ENCODE measurements around the gene TMEM140. TPM values are rescaled to one million over a fixed set of nuclear protein-coding genes. Genes with fewer than 3 reads are reported as not detected.

The TMEM140 gene
- total RNA-seq, 2 donors from 2014 or later, result 8.3 to 13.6 TPM

DNA sequence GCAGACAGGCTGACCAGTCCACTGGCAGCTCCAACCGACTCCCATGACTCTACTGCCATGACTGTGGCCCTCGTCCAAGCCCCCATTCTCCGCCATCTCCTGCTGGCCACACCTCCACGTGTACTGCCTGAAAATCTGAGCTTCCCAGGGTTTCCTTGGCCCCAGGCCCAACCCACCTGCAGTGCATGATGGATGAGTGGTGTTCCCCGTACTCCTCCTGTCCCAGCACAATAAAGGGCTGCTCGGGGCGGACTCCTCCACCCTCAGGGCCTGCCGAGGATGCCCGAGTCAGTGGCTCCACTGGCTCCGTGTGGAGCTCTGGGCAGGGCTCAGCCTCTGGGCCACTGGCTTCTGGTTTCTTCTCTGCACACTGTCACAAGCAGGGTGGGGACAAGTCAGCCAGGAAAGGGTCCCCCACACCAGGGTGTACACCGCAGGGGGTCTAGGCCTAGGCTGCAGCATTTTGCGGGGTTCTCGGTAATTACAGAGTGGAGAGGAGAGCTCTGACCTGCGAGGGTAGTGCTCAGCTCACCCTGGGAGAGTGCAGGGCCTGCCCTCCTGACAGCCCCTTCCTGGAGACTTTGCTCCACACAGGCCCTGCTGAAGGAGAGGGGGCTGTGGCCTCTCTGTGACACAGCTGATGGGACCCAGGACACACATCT is 48.2 kb downstream of the TMEM140 start:
- no peaks in the 10 kb centered on the region for H3K9me3 Mint-ChIP-seq
- ATAC-seq, result no peak
- peak in 1 of 2 donors; percentile 37 for DNase-seq (ENCODE audit: low spot score in 2 of 2)
- H3K36me3 Mint-ChIP-seq, result peaks cover 14 to 15% of the 10 kb centered on the region in 2 donors
- peak overlapping the region in 1 of 2 donors; percentile 36 for H3K27ac Mint-ChIP-seq

DNA sequence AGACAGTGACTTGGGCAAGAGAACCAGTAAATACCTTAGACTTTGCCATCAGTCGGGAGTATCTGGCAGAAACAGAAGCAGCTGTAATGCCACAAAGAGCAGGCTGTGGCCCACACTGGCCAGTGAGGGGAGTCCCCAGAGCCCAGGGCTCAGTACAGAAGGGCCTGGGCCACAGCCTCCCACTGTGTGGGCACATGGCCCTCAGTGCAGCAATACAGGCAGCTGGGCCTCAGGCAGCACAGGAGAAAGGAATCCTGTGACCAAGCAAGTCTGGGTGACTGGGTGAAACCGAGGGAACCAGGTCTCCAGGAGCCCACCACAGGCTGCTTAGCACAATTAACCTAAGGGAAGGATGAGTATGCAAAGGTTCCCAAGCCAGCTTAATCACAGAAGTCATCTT is 49.5 kb downstream of the TMEM140 start:
- peak in 1 of 2 donors; percentile 48 for ATAC-seq
- Mint-ChIP-seq H3K27ac (peak overlapping the region; percentile 35 to 36), H3K9me3 (no peaks in the 10 kb centered on the region), H3K36me3 (peaks cover 14 to 15% of the 10 kb centered on the region in 2 donors)
- DNase-seq (ENCODE audit: low spot score in 2 of 2), result peak in 1 of 2 donors; percentile 38

DNA sequence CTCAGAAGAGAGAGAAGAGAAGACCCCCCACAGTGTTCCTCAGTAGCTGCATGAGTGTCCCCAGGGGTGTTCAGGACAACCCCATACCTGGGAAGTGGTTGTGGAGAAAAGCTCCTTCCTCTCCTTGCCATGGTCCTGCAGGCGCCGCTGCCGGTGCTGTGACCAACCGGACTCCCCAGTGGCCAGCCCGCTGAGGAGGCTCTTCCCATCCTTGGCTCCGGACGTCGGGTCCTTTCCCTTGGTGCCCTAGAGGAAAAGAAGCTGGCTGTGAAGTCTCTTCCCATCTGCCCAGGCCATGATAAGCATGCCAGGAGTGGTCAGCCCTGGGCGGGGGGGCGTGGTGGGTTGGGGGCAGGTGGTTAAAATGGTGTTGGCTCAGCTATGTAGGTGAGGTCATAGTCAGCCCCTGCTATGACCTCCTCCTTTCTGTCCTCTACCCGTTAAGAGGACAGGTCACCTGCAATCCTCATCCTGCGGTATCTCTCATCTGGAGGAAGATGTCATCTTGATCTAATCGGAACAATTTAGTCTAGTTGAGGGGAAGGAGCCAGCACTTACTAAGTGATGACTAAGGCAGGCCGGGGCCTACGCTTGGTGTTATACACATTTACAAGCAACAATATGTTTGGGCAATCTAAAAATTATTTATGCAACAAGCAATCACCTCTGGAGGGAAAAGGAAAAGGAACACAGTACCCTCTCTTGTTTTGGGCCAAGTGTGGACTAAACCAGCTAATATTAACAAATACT is 50.2 kb downstream of the TMEM140 start:
- Mint-ChIP-seq H3K36me3 (peaks cover 9 to 15% of the 10 kb centered on the region in 2 donors), H3K9me3 (no peaks in the 10 kb centered on the region), H3K27ac (no peak overlapping the region)
- DNase-seq (ENCODE audit: low spot score in 2 of 2), result peak in 1 of 2 donors; percentile 35
- peak in 1 of 2 donors; percentile 20 for ATAC-seq

DNA sequence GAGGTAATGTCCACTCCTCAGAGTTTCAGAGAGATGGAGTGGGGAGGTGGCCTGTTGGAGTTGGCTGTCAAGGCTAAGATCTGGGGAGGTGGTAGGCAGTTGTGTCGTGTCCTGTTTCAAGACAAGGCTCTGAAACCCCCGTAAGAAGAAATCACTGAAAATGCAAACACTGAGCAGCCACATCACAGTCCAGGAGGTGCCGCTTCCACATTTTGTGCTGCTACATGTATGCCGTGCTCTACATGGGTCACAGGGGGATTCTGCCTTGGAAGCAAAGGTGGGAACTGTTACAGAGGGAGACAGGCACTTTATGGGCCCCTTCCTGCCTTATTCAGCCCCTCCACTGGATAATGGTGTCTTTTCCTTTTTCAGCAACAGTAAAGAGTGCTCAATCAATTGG is 51.6 kb downstream of the TMEM140 start:
- ATAC-seq (no peak), DNase-seq (ENCODE audit: low spot score in 2 of 2) (no peak)
- Mint-ChIP-seq H3K27ac (no peak overlapping the region), H3K36me3 (peaks cover 14 to 21% of the 10 kb centered on the region in 2 donors), H3K9me3 (no peaks in the 10 kb centered on the region)

DNA sequence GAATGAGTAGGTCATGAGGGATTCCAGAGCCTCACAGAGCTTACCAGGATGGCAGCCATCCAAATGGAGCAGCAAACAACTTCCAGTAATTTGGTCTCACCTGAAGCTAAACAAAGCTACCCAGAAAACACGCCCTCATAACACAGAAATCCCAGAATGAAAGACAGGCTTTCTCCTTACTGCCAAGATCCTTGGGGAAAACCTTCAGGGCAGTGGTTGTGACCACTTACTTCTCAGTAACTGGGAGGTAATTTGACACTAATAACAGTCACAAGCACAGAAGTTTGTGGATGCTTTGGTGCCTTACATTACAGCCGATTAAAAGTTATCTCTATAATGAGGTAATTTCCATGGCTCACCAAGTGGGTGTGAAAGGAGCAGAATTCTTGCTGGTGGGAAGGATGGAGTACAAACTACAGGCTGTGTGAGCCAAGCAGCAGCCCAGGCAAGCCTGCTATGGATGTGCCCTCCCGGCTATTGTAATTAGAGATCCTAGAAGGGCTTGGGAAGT is 53.0 kb downstream of the TMEM140 start:
- Mint-ChIP-seq H3K27ac (no peak overlapping the region), H3K36me3 (peaks cover 15 to 26% of the 10 kb centered on the region in 2 donors), H3K9me3 (no peaks in the 10 kb centered on the region)
- no peak for ATAC-seq
- no peak for DNase-seq (ENCODE audit: low spot score in 2 of 2)

DNA sequence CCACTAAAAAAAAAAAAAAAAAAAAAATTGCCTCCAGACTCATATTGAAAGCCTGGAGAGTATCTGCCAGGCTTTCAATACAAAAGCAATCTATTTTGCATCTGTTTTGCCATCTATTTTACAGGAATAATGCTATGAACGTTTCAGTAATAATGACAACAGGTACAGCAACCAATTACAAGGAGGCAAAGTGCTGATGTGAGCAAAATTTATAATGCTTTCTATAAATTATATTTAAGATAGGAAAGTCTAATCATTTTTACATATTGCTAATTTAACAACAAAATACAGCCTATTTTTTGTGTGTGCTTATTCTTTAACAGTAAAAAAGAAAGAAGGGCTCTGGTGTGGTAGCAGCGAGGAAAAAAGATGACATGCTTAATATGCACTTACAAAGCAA is 53.5 kb downstream of the TMEM140 start:
- Mint-ChIP-seq H3K9me3 (no peaks in the 10 kb centered on the region), H3K27ac (no peak overlapping the region), H3K36me3 (peaks cover 20 to 22% of the 10 kb centered on the region in 2 donors)
- ATAC-seq (no peak), DNase-seq (ENCODE audit: low spot score in 2 of 2) (no peak)

DNA sequence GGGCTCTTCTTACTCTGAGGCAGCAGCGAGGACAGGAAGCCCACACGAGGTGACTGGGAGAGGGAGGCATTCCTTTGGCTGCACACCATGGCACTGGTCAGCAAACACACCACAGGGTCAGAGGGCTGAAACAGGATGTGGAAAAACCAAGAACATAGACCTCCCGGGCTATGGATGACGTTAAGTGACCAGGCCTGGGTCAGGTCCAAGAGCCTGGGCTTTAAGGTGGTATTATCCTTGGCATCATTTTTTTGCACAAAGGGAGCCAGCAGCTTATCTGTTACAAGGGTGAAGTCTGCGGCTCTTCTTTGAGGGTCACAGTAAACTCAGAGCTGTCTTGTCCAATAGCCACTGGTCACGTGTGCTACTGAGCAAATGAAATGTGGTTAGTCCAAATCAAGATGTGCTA is 56.5 kb downstream of the TMEM140 start:
- no peaks in the 10 kb centered on the region for H3K9me3 Mint-ChIP-seq
- H3K27ac Mint-ChIP-seq, result peak overlapping the region in 1 of 2 donors; percentile 12
- peaks cover 17 to 25% of the 10 kb centered on the region in 2 donors for H3K36me3 Mint-ChIP-seq
- DNase-seq (ENCODE audit: low spot score in 2 of 2) (no peak), ATAC-seq (no peak)

DNA sequence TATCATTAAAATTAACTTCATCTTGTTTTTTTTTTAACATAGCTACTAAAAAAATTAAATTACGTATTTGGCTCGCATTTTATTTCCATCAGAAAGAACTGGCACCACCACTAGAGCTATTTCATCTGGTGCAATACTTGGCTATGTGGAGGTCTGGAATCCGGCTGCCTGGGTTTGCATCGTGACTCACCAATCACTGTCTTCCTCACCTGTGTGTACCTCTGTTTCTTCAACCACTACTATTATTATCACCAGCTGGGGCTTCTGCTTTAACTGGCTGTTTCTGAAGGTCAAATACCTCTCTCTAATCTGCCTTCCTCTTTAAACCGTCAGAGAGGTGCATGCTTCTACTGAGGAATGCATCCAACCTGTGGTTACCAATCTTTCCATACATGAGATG is 57.0 kb downstream of the TMEM140 start:
- DNase-seq (ENCODE audit: low spot score in 2 of 2) (no peak), ATAC-seq (no peak)
- no peaks in the 10 kb centered on the region for H3K9me3 Mint-ChIP-seq
- H3K36me3 Mint-ChIP-seq, result peaks cover 15 to 25% of the 10 kb centered on the region in 2 donors
- H3K27ac Mint-ChIP-seq, result no peak overlapping the region

DNA sequence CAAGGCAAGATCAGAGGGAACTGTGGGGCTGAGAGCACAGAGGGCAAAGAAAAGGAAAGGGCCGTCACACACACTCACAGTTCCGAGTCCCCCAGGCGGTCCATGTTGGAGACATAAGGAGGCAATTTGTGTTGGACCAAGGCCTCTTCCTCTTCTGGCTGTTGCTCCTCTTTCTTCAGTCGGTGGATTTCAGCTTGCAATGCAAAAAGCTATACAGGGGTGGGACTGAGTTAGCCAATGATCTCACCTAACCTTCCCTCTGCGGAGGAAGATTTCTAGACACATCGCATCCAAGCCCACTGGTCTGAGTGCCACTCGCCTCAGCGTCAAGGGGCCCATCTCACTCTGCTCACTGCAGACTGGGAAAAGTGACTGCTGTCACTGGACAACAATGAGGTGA is 58.0 kb downstream of the TMEM140 start:
- Mint-ChIP-seq H3K27ac (no peak overlapping the region), H3K36me3 (peaks cover 19 to 25% of the 10 kb centered on the region in 2 donors), H3K9me3 (no peaks in the 10 kb centered on the region)
- DNase-seq (ENCODE audit: low spot score in 2 of 2), result no peak
- ATAC-seq, result no peak

DNA sequence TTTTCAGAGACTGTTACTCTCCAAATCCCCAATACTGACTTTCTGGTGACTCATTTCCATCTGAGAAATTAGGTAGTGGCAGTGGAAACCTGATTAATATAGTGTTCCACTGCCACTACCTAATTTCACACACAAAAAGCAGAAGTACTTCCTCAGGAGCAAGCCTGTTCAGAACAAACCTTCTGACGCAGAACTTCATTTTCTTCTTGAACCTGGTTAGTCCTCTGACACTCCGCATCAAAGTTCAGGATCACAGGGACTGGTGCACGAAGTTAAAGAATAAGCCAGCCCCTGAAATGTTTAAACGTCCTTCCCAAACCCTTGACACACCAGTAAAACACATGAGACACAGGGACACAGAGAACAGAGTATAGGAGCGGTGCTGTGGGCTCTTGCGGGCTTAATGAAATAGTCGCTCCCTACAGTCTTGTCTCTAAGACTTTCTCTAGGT is 59.1 kb downstream of the TMEM140 start:
- no peaks in the 10 kb centered on the region for H3K9me3 Mint-ChIP-seq
- DNase-seq (ENCODE audit: low spot score in 2 of 2) (no peak), ATAC-seq (peak in 1 of 2 donors; percentile 3)
- H3K27ac Mint-ChIP-seq, result peak overlapping the region in 1 of 2 donors; percentile 23
- peaks cover 19 to 25% of the 10 kb centered on the region in 2 donors for H3K36me3 Mint-ChIP-seq

DNA sequence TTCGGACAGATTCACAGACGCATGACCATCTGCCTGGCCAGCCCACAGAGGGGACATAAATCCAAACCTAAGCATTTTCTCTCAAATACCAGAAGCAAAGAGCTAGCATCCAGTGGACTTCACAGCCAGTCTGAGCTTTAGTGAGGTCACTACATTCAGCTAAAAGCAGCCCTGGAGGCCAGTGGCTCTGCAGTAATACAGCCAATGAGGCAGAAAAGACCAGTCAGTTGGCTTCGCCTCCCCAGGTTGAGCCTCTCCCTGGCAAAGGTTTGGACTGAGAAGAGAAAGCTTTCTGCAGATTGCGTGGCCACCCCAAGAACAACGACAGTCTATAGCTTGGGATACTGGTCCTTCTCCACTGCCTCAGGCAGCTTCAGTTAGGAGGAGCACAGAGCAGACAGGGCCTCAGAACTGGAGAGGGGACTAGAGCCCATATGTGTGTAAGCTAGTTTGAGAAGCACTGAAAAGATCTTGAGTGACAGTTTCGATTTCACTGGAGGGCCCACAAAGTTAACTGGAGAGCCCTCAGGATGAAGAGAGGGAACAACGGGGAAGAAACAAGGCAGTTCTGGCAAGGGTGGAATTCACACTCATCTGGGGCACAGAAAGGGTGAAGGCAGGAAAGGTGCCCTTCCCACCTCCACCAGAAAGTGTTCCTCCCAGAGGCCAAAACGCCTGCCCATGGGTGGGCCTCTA is 59.7 kb downstream of the TMEM140 start:
- peak overlapping the region in 1 of 2 donors; percentile 23 for H3K27ac Mint-ChIP-seq
- no peak for ATAC-seq

DNA sequence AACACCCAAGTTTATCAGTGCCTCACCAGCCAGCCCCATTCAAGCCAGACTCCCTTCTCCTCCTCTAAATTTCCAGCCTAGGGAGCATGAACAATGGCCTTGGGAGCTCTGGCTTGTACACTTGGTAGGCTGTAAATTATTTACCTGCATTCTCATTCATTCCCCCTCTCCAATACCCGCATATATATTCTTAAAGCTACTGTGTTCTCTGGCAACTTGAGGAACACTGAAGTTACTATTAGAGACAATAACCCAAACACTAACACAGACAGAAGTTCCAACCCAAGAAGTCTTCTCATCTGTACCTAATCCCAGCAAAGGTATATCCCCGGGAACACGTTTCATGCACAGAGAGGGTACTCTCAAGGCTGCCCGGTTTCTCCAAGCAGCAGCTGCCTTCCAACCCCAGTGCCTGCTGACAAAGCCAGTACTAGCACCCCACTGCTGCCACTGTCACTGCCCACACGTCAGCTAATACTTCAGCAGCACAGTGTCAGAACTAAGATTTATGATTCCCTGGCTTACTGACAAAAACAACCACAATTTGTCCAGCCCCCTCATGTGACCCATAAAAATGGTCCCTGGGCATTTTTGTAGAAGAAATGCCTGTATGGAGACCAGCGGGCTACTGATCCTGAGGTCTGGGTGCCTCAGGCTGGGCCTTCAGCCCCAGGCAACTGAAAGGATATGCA is 60.4 kb downstream of the TMEM140 start:
- DNase-seq (ENCODE audit: low spot score in 2 of 2), result peak in 1 of 2 donors; percentile 40
- no peaks in the 10 kb centered on the region for H3K9me3 Mint-ChIP-seq
- H3K27ac Mint-ChIP-seq, result no peak overlapping the region
- ATAC-seq, result no peak
- peaks cover 19 to 24% of the 10 kb centered on the region in 2 donors for H3K36me3 Mint-ChIP-seq

More for the DNA sequence above, 59.7 kb downstream of the TMEM140 start:
- Mint-ChIP-seq H3K36me3 (peaks cover 19 to 25% of the 10 kb centered on the region in 2 donors), H3K9me3 (no peaks in the 10 kb centered on the region)
- DNase-seq (ENCODE audit: low spot score in 2 of 2), result peak in 1 of 2 donors; percentile 43

DNA sequence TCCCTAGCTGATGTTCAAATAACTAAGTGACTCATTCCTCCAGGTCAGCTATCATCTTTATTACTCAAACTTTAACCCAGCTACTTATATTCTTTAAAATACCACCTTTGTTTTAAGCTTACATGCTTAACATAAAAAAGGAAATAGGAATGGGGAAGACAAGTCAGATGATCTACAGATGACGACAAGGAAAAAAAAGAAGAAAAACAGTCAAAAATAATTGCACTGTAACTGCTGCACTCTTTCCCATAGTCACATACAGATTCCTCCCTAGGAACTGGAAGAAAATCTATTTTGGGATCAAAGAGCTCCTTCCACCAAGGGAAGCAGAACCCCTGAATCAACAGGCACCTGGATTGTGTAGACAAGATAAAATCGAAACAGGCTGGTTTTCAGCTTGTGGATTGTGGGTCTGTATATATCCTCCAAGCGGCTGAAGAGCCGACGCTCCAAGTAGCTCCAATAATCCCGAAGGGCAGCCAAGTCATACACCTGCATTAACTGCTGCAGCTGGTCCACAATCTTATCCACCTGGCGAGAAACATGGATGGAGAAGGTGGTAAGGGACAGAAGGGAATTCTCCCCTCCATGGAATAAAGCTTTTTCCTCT is 61.5 kb downstream of the TMEM140 start:
- Mint-ChIP-seq H3K27ac (no peak overlapping the region), H3K36me3 (peaks cover 10 to 14% of the 10 kb centered on the region in 2 donors), H3K9me3 (no peaks in the 10 kb centered on the region)
- no peak for ATAC-seq
- no peak for DNase-seq (ENCODE audit: low spot score in 2 of 2)

DNA sequence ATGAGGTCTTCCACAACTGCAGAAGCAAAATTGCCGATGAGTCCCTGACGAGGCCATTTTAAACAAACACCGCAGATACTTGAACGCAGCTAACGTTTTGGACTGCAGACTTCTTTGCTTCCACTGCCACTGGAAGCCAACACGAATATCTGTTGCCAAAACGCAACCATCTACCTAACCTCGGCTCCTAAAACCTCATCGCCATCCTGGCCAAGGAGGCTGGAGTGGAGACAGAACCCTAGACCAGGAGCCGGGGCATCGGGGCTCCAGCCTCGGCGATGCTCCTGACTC is 63.0 kb downstream of the TMEM140 start:
- DNase-seq (ENCODE audit: low spot score in 2 of 2) (peak in 1 of 2 donors; percentile 17), ATAC-seq (peak in 1 of 2 donors; percentile 0)

DNA sequence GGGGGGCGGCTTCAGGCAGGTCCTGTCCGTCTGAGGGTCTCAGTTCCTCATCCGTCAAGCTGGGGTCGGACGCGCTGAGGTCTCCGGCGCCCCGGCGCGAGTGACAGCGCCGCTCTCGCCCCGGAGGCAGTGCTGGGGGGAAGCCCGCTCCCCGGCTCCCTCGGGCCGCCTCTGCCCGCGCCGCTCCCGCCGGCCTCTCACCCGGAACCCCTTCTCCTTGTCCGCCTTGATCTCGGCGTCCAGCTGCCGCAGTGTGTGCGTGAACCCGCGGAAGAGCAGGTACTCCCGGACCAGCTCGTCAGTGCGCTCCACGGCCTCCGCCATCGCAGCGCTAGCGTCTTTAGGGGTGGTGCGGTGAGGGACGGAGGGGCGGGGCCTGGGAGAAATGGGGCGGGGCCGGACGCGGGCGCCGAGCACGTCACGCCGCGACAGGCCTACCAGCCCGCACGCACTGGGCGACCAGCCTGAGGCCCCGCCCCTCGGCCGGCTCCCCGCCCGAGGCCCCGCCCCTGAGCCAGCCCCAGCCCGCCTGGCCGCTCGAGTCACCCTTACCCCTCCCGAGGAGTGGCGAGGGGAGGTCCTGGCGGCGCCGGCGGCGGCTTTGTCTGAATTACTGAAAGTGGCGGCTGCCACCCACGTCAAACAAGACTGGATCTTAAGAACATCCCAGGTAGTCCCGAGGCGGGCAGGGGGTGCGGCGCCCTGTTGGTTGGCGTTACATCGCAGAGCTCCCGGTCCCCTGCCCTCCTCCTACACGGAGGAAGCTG is 63.5 kb downstream of the TMEM140 start, which contains the start of gene WDR91:
WDR91 (minus strand) TSS at position 348 of the 767 bp plus-strand sequence; CDS start at position 324, 24 bp downstream.
- Mint-ChIP-seq H3K27ac (peak within 1 kb of the TSS; percentile 89 to 91), H3K9me3 (no peaks in the 10 kb centered on the region), H3K36me3 (peaks cover 5 to 6% of the 10 kb centered on the region in 2 donors)
- ATAC-seq (peak; percentile 92 to 93), DNase-seq (ENCODE audit: low spot score in 2 of 2) (peak; percentile 92)

More for the DNA sequence above, 63.0 kb downstream of the TMEM140 start:
- Mint-ChIP-seq H3K9me3 (no peaks in the 10 kb centered on the region), H3K36me3 (peaks cover 7 to 10% of the 10 kb centered on the region in 2 donors), H3K27ac (peak overlapping the region; percentile 61 to 91)
